Mesendoderm (in vitro differentiated cells): ENCODE data around the gene KCNT1.

Experiments used
- DNase-seq: peaks from one replicate; pipeline ENCODE4 v3.0.0; 2013
- H2AK5ac ChIP-seq: 2 replicates; pipeline ENCODE4 v1.6.1; 2013; ENCODE audit warnings: low read length, inconsistent platforms
- H2BK120ac ChIP-seq: 2 replicates; pipeline ENCODE4 v1.6.1; 2013; ENCODE audit warnings: low read depth, mild to moderate bottlenecking, low read length, moderate library complexity, mixed read lengths
- H2BK15ac ChIP-seq: replicated peaks from 2 replicates; pipeline ENCODE4 v1.6.1; 2013; ENCODE audit warnings: low read depth, mild to moderate bottlenecking, moderate library complexity
- H2BK5ac ChIP-seq: 2 replicates; pipeline ENCODE4 v1.6.1; 2013; ENCODE audit warnings: low read length, inconsistent platforms
- H3K18ac ChIP-seq: 2 replicates; pipeline ENCODE4 v1.6.1; 2013; ENCODE audit warnings: mild to moderate bottlenecking, low read length, mixed read lengths
- H3K23ac ChIP-seq: one replicate; pipeline ENCODE4 v1.6.1; 2013; ENCODE audit warnings: low read length
- H3K27ac ChIP-seq: 2 replicates; pipeline ENCODE4 v1.5.1; 2013; ENCODE audit warnings: low read depth, mild to moderate bottlenecking, inconsistent platforms, low read length, moderate library complexity
- H3K27me3 ChIP-seq: 2 replicates; pipeline ENCODE4 v1.6.1; 2013; ENCODE audit warnings: low read length, control low read depth, mild to moderate bottlenecking, inconsistent platforms; ENCODE audit not compliant: insufficient read depth, poor library complexity
- H3K36me3 ChIP-seq: 2 replicates; pipeline ENCODE4 v1.6.1; 2013; ENCODE audit warnings: low read length, inconsistent platforms; ENCODE audit not compliant: control insufficient read depth, insufficient read depth
- H3K4ac ChIP-seq: one replicate; pipeline ENCODE4 v1.6.1; 2013; ENCODE audit warnings: low read depth, mild to moderate bottlenecking, low read length, moderate library complexity
- H3K4me1 ChIP-seq: 2 replicates; pipeline ENCODE4 v1.6.1; 2013; ENCODE audit warnings: low read depth, low read length, inconsistent platforms; ENCODE audit not compliant: control insufficient read depth
- H3K4me2 ChIP-seq: 2 replicates; pipeline ENCODE4 v1.6.1; 2013; ENCODE audit warnings: low read length
- H3K4me3 ChIP-seq: 2 replicates; pipeline ENCODE4 v1.5.1; 2013; ENCODE audit warnings: mild to moderate bottlenecking, low read length
- H3K56ac ChIP-seq: one replicate; pipeline ENCODE4 v1.6.1; 2013; ENCODE audit warnings: low read length
- H3K79me1 ChIP-seq: 2 replicates; pipeline ENCODE4 v1.6.1; 2013; ENCODE audit warnings: low read length, inconsistent platforms
- H3K79me2 ChIP-seq: 2 replicates; pipeline ENCODE4 v1.6.1; 2013; ENCODE audit warnings: mild to moderate bottlenecking, low read length; ENCODE audit not compliant: control insufficient read depth, insufficient read depth
- H3K9ac ChIP-seq: 2 replicates; pipeline ENCODE4 v1.6.1; 2013; ENCODE audit warnings: low read length, inconsistent platforms
- H4K5ac ChIP-seq: one replicate; pipeline ENCODE4 v1.6.1; 2013; ENCODE audit warnings: low read length
- H4K8ac ChIP-seq: one replicate; pipeline ENCODE4 v1.6.1; 2013; ENCODE audit warnings: low read depth, mild to moderate bottlenecking, control low read depth, low read length, moderate library complexity
- WGBS: extraction: QIAGEN DNeasy Blood & Tissue Kit; methylation state at CpG from one replicate; pipeline ENCODE4 v1.1.7; 2013; ENCODE audit warnings: low lambda C conversion rate, missing lambda C conversion rate; ENCODE audit not compliant: insufficient coverage; ENCODE audit errors: extremely low coverage; 5-methylcytosine and 5-hydroxymethylcytosine counted together

KCNT1 gene

GRCh38 chr9:135794057-135794335, 92.0 kb downstream of the KCNT1 start:
- H3K27me3 ChIP-seq, result no peaks in the 10 kb centered on the region
- no peak overlapping the region for H4K8ac ChIP-seq
- no peaks in the 10 kb centered on the region for H3K4me1 ChIP-seq
- no peak overlapping the region for H3K9ac ChIP-seq
- H3K18ac ChIP-seq, result no peak overlapping the region
- H2AK5ac ChIP-seq, result no peak overlapping the region
- H4K5ac ChIP-seq, result no peak overlapping the region
- no peak overlapping the region for H2BK15ac ChIP-seq
- H3K4me2 ChIP-seq, result no peak overlapping the region
- H3K23ac ChIP-seq, result no peak overlapping the region
- no peak overlapping the region for H3K27ac ChIP-seq
- H3K36me3 ChIP-seq, result no peaks in the 10 kb centered on the region
- no peaks in the 10 kb centered on the region for H3K79me2 ChIP-seq
- no peak for DNase-seq
- H2BK5ac ChIP-seq, result no peak overlapping the region
- no peak overlapping the region for H3K4ac ChIP-seq
- H3K79me1 ChIP-seq, result no peaks in the 10 kb centered on the region
- no peak overlapping the region for H3K56ac ChIP-seq
- no peak overlapping the region for H2BK120ac ChIP-seq
- H3K4me3 ChIP-seq, result no peak overlapping the region
- WGBS, result no CpG with 5 or more reads among the region's 7 CpGs

- Histone ChIP-seq H4K5ac (no peak overlapping the region), H2BK15ac (no peak overlapping the region), H4K8ac (no peak overlapping the region), H3K4me1 (no peaks in the 10 kb centered on the region), H3K27me3 (no peaks in the 10 kb centered on the region), H3K56ac (no peak overlapping the region), H2BK120ac (no peak overlapping the region), H2BK5ac (no peak overlapping the region), H3K36me3 (no peaks in the 10 kb centered on the region), H3K4me3 (no peak overlapping the region), H3K9ac (no peak overlapping the region), H2AK5ac (no peak overlapping the region), H3K79me1 (no peaks in the 10 kb centered on the region), H3K79me2 (no peaks in the 10 kb centered on the region), H3K23ac (no peak overlapping the region), H3K27ac (no peak overlapping the region), H3K4me2 (no peak overlapping the region), H3K4ac (no peak overlapping the region), H3K18ac (no peak overlapping the region)
- no peak for DNase-seq
- WGBS, result no CpG with 5 or more reads among the region's 15 CpGs
Observed at GRCh38 chr9:135794361-135794885, 92.4 kb downstream of the KCNT1 start.

DNA sequence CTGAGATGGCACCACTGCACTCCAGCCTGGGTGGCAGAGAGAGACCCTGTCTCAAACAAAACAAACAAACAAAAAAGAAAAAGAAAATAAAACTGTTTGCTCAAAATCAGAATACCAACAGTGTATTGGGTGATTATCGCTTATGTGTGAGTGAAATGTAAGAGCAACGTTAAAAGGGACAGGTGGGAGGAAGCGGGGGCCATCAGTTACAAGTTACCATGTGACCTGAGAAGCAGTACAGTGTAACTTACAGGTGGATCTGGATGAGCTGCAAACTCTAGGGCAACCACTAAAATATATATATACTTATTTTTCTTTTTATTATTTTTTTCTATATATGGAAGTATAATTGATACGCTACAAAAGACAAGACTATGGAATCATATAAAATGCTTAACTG, 93.4 kb downstream of the KCNT1 start:
- Histone ChIP-seq H2BK120ac (no peak overlapping the region), H3K36me3 (no peaks in the 10 kb centered on the region), H2AK5ac (no peak overlapping the region), H3K9ac (no peak overlapping the region), H3K79me2 (no peaks in the 10 kb centered on the region), H4K8ac (no peak overlapping the region), H3K79me1 (no peaks in the 10 kb centered on the region), H2BK5ac (no peak overlapping the region), H4K5ac (no peak overlapping the region), H3K23ac (no peak overlapping the region), H3K4ac (no peak overlapping the region), H2BK15ac (no peak overlapping the region), H3K27ac (no peak overlapping the region), H3K4me3 (no peak overlapping the region), H3K27me3 (no peaks in the 10 kb centered on the region), H3K56ac (no peak overlapping the region), H3K4me2 (no peak overlapping the region), H3K4me1 (no peaks in the 10 kb centered on the region), H3K18ac (no peak overlapping the region)
- DNase-seq, result no peak
- WGBS, result no CpG with 5 or more reads among the region's 4 CpGs

GRCh38 chr9:135796784-135797485, 95.0 kb downstream of the KCNT1 start:
- H3K56ac ChIP-seq, result no peak overlapping the region
- no peaks in the 10 kb centered on the region for H3K36me3 ChIP-seq
- H2BK120ac ChIP-seq, result no peak overlapping the region
- H3K79me1 ChIP-seq, result no peaks in the 10 kb centered on the region
- H4K8ac ChIP-seq, result no peak overlapping the region
- H3K4me3 ChIP-seq, result no peak overlapping the region
- no peak for DNase-seq
- H3K4ac ChIP-seq, result no peak overlapping the region
- no peak overlapping the region for H4K5ac ChIP-seq
- no peak overlapping the region for H2BK15ac ChIP-seq
- no CpG with 5 or more reads among the region's 22 CpGs for WGBS
- no peaks in the 10 kb centered on the region for H3K27me3 ChIP-seq
- no peak overlapping the region for H3K4me2 ChIP-seq
- no peak overlapping the region for H3K18ac ChIP-seq
- H3K27ac ChIP-seq, result no peak overlapping the region
- no peak overlapping the region for H3K9ac ChIP-seq
- no peaks in the 10 kb centered on the region for H3K79me2 ChIP-seq
- H3K4me1 ChIP-seq, result no peaks in the 10 kb centered on the region
- H3K23ac ChIP-seq, result no peak overlapping the region
- no peak overlapping the region for H2AK5ac ChIP-seq
- no peak overlapping the region for H2BK5ac ChIP-seq

DNA sequence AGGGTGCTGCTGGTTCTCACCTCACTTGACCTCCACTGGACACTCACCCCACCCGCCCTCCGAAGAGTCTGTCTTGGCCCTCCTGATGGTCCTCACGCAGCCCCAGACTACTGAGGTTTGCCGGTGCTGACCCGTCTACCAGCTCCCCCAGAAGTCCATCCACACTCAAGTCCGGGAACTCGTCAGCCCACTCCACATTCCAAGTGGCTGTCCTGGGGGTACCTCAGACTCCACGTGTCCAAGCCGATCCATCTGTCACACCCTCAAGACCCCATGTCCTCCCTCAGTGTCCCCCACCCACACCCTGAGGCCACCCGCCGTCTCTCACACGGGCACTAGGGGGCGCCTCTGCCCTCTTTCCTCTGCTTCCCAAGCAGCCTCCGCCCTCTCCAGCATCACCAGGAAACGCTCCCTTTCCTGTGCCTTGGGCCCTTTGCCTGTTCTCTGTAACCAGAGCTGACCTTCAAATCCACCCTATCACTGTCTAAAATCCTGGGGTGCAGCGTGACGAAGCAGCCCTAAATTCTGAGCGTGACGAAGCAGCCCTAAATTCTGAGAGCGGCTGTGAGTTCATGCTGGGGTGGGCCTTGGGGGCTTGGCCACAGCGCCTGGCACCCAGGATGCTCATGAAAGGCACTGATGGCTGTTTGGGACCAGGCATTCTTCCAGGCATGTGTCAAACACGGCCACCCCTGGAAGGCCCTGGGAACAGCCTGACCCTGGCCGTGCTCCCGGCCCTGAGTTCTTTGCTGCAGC, 95.7 kb downstream of the KCNT1 start:
- H2BK120ac ChIP-seq, result no peak overlapping the region

More for the DNA sequence above, 95.7 kb downstream of the KCNT1 start:
- WGBS, result no CpG with 5 or more reads among the region's 24 CpGs
- no peak overlapping the region for H3K4me3 ChIP-seq
- no peak overlapping the region for H4K8ac ChIP-seq
- H3K23ac ChIP-seq, result no peak overlapping the region
- peak; percentile 71 for DNase-seq
- H2BK15ac ChIP-seq, result no peak overlapping the region
- H3K9ac ChIP-seq, result no peak overlapping the region
- no peaks in the 10 kb centered on the region for H3K27me3 ChIP-seq
- H3K56ac ChIP-seq, result no peak overlapping the region
- no peak overlapping the region for H3K4me2 ChIP-seq
- H3K79me2 ChIP-seq, result no peaks in the 10 kb centered on the region
- H3K79me1 ChIP-seq, result no peaks in the 10 kb centered on the region
- H2BK5ac ChIP-seq, result no peak overlapping the region
- H3K27ac ChIP-seq, result no peak overlapping the region
- no peak overlapping the region for H3K18ac ChIP-seq
- no peak overlapping the region for H3K4ac ChIP-seq
- no peaks in the 10 kb centered on the region for H3K4me1 ChIP-seq
- H4K5ac ChIP-seq, result no peak overlapping the region
- H2AK5ac ChIP-seq, result no peak overlapping the region
- H3K36me3 ChIP-seq, result no peaks in the 10 kb centered on the region
